Smooth muscle cell (in vitro differentiated cells): ENCODE measurements around the gene ARMC2. TPM values are rescaled to one million over a fixed set of nuclear protein-coding genes. Genes with fewer than 3 reads are reported as not detected.

Experiments used
- DNase-seq: peaks from one replicate; lab custom pipeline; 2025; ENCODE audit not compliant: unreplicated experiment; lab: John Stamatoyannopoulos, UW
- H2AFZ ChIP-seq: fragments of 200-600 bp; sonication (generic); 2 replicates; pipeline ENCODE4 v1.6.0; 2016; ENCODE audit warnings: antibody characterized with exemption, low read depth, mild to moderate bottlenecking
- H3F3A ChIP-seq: fragments of 200-600 bp; sonication (generic); 2 replicates; pipeline ENCODE4 v1.6.0; 2017; ENCODE audit warnings: antibody characterized with exemption, low read depth
- H3K27ac ChIP-seq: fragments of 200-600 bp; sonication (generic); 2 replicates; pipeline ENCODE4 v1.5.1; 2016; ENCODE audit warnings: low read depth, mild to moderate bottlenecking
- H3K27me3 ChIP-seq: fragments of 200-600 bp; sonication (generic); 2 replicates; pipeline ENCODE4 v1.6.1; 2016; ENCODE audit warnings: low read depth, mild to moderate bottlenecking
- H3K36me3 ChIP-seq: fragments of 200-600 bp; sonication (generic); 2 replicates; pipeline ENCODE4 v1.5.1; 2016; ENCODE audit warnings: low read depth
- H3K4me1 ChIP-seq: fragments of 200-600 bp; sonication (generic); 2 replicates; pipeline ENCODE4 v1.5.1; 2016; ENCODE audit warnings: low read depth
- H3K4me2 ChIP-seq: fragments of 200-600 bp; sonication (generic); 2 replicates; pipeline ENCODE4 v1.6.0; 2016; ENCODE audit warnings: mild to moderate bottlenecking
- H3K4me3 ChIP-seq: fragments of 200-600 bp; sonication (generic); 2 replicates; pipeline ENCODE4 v1.5.1; 2016; ENCODE audit warnings: mild to moderate bottlenecking
- H3K79me2 ChIP-seq: fragments of 200-600 bp; sonication (generic); 2 replicates; pipeline ENCODE4 v1.6.0; 2016; ENCODE audit warnings: low read depth, mild to moderate bottlenecking
- H3K9ac ChIP-seq: fragments of 200-600 bp; sonication (generic); 2 replicates; pipeline ENCODE4 v1.6.0; 2016; ENCODE audit warnings: low read depth
- H3K9me3 ChIP-seq: fragments of 200-600 bp; sonication (generic); replicated peaks from 2 replicates; pipeline ENCODE4 v1.5.1; 2016; ENCODE audit warnings: low read depth
- H4K20me1 ChIP-seq: fragments of 200-600 bp; sonication (generic); 2 replicates; pipeline ENCODE4 v1.6.0; 2016; ENCODE audit warnings: low read depth
- CTCF ChIP-seq: fragments of 200-600 bp; sonication (generic); IDR thresholded peaks from 2 replicates; pipeline ENCODE4 v1.5.1; 2017; ENCODE audit warnings: borderline replicate concordance, mild to moderate bottlenecking, antibody characterized with exemption; ENCODE audit not compliant: insufficient read depth, poor library complexity, severe bottlenecking
- WGBS: methylation state at CpG from one replicate; pipeline ENCODE4 v1.1.7; 2016; ENCODE audit warnings: low lambda C conversion rate; 5-methylcytosine and 5-hydroxymethylcytosine counted together
- polyA plus RNA-seq: library from polyadenylated mRNA; unstranded; fragments of >200 nt; fragmentation: Nextera tagmentation; extraction: Ambion mirVana; gene quantifications from 2 replicates; pipeline ENCODE4 v1.2.1, GENCODE V29; 2016
- total RNA-seq: library from RNA; depleted of rRNA; stranded (reverse); fragments of >200 nt; gene quantifications from 2 replicates; pipeline ENCODE4 v1.2.3, GENCODE V29; 2014

The ARMC2 gene
- total and polyA plus RNA-seq, 2 experiments from 2014 or later: 2.0 to 2.6 TPM

- no peaks in the 10 kb centered on the region for H3F3A ChIP-seq
- peaks cover 15% of the 10 kb centered on the region for H3K27me3 ChIP-seq
- no peak overlapping the region for H2AFZ ChIP-seq
- TF ChIP-seq CTCF: no peak
- no peaks in the 10 kb centered on the region for H3K36me3 ChIP-seq
- 61% methylated on average over 4 of the region's 4 CpGs for WGBS
- H3K4me2 ChIP-seq: no peak overlapping the region
- peaks cover 3% of the 10 kb centered on the region for H3K4me1 ChIP-seq
- DNase-seq: no peak
- no peaks in the 10 kb centered on the region for H3K9me3 ChIP-seq
- H4K20me1 ChIP-seq: no peaks in the 10 kb centered on the region
- no peaks in the 10 kb centered on the region for H3K79me2 ChIP-seq
- no peak overlapping the region for H3K9ac ChIP-seq
- H3K27ac ChIP-seq: no peak overlapping the region
- H3K4me3 ChIP-seq: no peak overlapping the region
These were observed 10.8 kb upstream of the ARMC2 start for GRCh38 chr6:108837236-108837971.

GRCh38 chr6:108838101-108838717 is 10.0 kb upstream of the ARMC2 start:
- H3F3A ChIP-seq: no peaks in the 10 kb centered on the region
- peaks cover 15% of the 10 kb centered on the region for H3K27me3 ChIP-seq
- H3K4me2 ChIP-seq: peak overlapping the region; percentile 30
- no peak overlapping the region for H3K27ac ChIP-seq
- 23% methylated on average over 20 of the region's 24 CpGs for WGBS
- no peaks in the 10 kb centered on the region for H3K79me2 ChIP-seq
- H3K4me1 ChIP-seq: peaks cover 3% of the 10 kb centered on the region
- no peak overlapping the region for H3K9ac ChIP-seq
- no peak for TF ChIP-seq CTCF
- peak overlapping the region; percentile 31 for H2AFZ ChIP-seq
- no peaks in the 10 kb centered on the region for H3K9me3 ChIP-seq
- H3K4me3 ChIP-seq: no peak overlapping the region
- H3K36me3 ChIP-seq: no peaks in the 10 kb centered on the region
- DNase-seq: no peak
- no peaks in the 10 kb centered on the region for H4K20me1 ChIP-seq

- peaks cover 15% of the 10 kb centered on the region for H3K27me3 ChIP-seq
- no peak overlapping the region for H2AFZ ChIP-seq
- no peak overlapping the region for H3K4me2 ChIP-seq
- H3F3A ChIP-seq: no peaks in the 10 kb centered on the region
- peaks cover 3% of the 10 kb centered on the region for H3K4me1 ChIP-seq
- no peaks in the 10 kb centered on the region for H3K9me3 ChIP-seq
- H3K27ac ChIP-seq: no peak overlapping the region
- H3K9ac ChIP-seq: no peak overlapping the region
- no peaks in the 10 kb centered on the region for H3K36me3 ChIP-seq
- WGBS: 57% methylated on average over 9 of the region's 9 CpGs
- H3K79me2 ChIP-seq: no peaks in the 10 kb centered on the region
- no peaks in the 10 kb centered on the region for H4K20me1 ChIP-seq
- no peak for DNase-seq
- no peak for TF ChIP-seq CTCF
- no peak overlapping the region for H3K4me3 ChIP-seq
These were observed 9.1 kb upstream of the ARMC2 start for GRCh38 chr6:108839083-108839642.

- H3K9me3 ChIP-seq: no peaks in the 10 kb centered on the region
- no peak overlapping the region for H2AFZ ChIP-seq
- no peak for DNase-seq
- H3K27me3 ChIP-seq: peaks cover 15% of the 10 kb centered on the region
- H3K27ac ChIP-seq: no peak overlapping the region
- WGBS: 89% methylated on average over 4 of the region's 4 CpGs
- no peaks in the 10 kb centered on the region for H3K79me2 ChIP-seq
- no peak overlapping the region for H3K4me3 ChIP-seq
- no peak overlapping the region for H3K9ac ChIP-seq
- H3K36me3 ChIP-seq: no peaks in the 10 kb centered on the region
- no peak for TF ChIP-seq CTCF
- H4K20me1 ChIP-seq: no peaks in the 10 kb centered on the region
- H3K4me1 ChIP-seq: peaks cover 3% of the 10 kb centered on the region
- no peak overlapping the region for H3K4me2 ChIP-seq
- no peaks in the 10 kb centered on the region for H3F3A ChIP-seq
These were observed 7.3 kb upstream of the ARMC2 start for GRCh38 chr6:108840919-108841318.
